MM.1S (cell line): ENCODE measurements around the gene OR2A2.

Experiments
- DNase-seq: peaks from one replicate; pipeline ENCODE4 v3.0.0-alpha.2; 2015
- H2AFZ ChIP-seq: fragments of 300-600 bp; sonication (generic); 2 replicates; pipeline ENCODE4 v1.6.0; 2016; ENCODE audit warnings: antibody characterized with exemption, low read length
- H3F3A ChIP-seq: fragments of 300-600 bp; sonication (generic); 2 replicates; pipeline ENCODE4 v1.6.1; 2016; ENCODE audit warnings: mild to moderate bottlenecking, antibody characterized with exemption, low read length, moderate library complexity, mixed read lengths; ENCODE audit not compliant: insufficient read depth
- H3K27ac ChIP-seq: fragments of 300-600 bp; sonication (generic); 2 replicates; pipeline ENCODE4 v1.5.1; 2016; ENCODE audit warnings: mild to moderate bottlenecking, low read length
- H3K27me3 ChIP-seq: fragments of 300-600 bp; sonication (generic); replicated peaks from 2 replicates; pipeline ENCODE4 v1.6.0; 2016; ENCODE audit warnings: low read length; ENCODE audit not compliant: insufficient read depth
- H3K36me3 ChIP-seq: fragments of 300-600 bp; sonication (generic); replicated peaks from 2 replicates; pipeline ENCODE4 v1.6.1; 2016; ENCODE audit warnings: mild to moderate bottlenecking, low read length, mixed read lengths; ENCODE audit not compliant: insufficient read depth
- H3K4me1 ChIP-seq: fragments of 300-600 bp; sonication (generic); 2 replicates; pipeline ENCODE4 v1.6.1; 2016; ENCODE audit warnings: low read length, mixed read lengths
- H3K4me2 ChIP-seq: fragments of 300-600 bp; sonication (generic); 2 replicates; pipeline ENCODE4 v1.6.0; 2016; ENCODE audit warnings: low read depth, low read length
- H3K4me3 ChIP-seq: fragments of 300-600 bp; sonication (generic); 2 replicates; pipeline ENCODE4 v1.5.1; 2016; ENCODE audit warnings: low read length, mixed read lengths
- H3K79me2 ChIP-seq: fragments of 300-600 bp; sonication (generic); 2 replicates; pipeline ENCODE4 v1.6.1; 2016; ENCODE audit warnings: mixed run types, low read length, mixed read lengths
- H3K9ac ChIP-seq: fragments of 300-600 bp; sonication (generic); 2 replicates; pipeline ENCODE4 v1.6.1; 2016; ENCODE audit warnings: low read length, mixed read lengths
- H3K9me2 ChIP-seq: fragments of 300-600 bp; sonication (generic); replicated peaks from 2 replicates; pipeline ENCODE4 v1.6.1; 2016; ENCODE audit warnings: mild to moderate bottlenecking, low read length, mixed read lengths; ENCODE audit not compliant: insufficient read depth
- H3K9me3 ChIP-seq: fragments of 300-600 bp; sonication (generic); replicated peaks from 2 replicates; pipeline ENCODE4 v1.6.1; 2016; ENCODE audit warnings: mild to moderate bottlenecking, low read length, mixed read lengths; ENCODE audit not compliant: insufficient read depth
- H4K20me1 ChIP-seq: fragments of 300-600 bp; sonication (generic); 2 replicates; pipeline ENCODE4 v1.6.1; 2016; ENCODE audit warnings: mild to moderate bottlenecking, low read length, moderate library complexity, mixed read lengths; ENCODE audit not compliant: insufficient read depth
- EZH2 ChIP-seq: fragments of 300-600 bp; sonication (generic); optimal IDR thresholded peaks from 2 replicates; pipeline ENCODE3; 2017; ENCODE audit warnings: low read depth, mild to moderate bottlenecking, antibody characterized with exemption, low read length, mixed read lengths
- EZH2phosphoT487 ChIP-seq: fragments of 300-600 bp; sonication (generic); IDR thresholded peaks from 2 replicates; pipeline ENCODE4 v1.6.1; 2018; ENCODE audit warnings: antibody characterized with exemption, low read length
- TF ChIP-seq, protein P1 (sequence below): fragments of 300-600 bp; sonication (generic); IDR thresholded peaks from 2 replicates; pipeline ENCODE4 v1.5.1; 2016; ENCODE audit warnings: antibody characterized with exemption, low read length, mixed read lengths

OR2A2 gene

DNA sequence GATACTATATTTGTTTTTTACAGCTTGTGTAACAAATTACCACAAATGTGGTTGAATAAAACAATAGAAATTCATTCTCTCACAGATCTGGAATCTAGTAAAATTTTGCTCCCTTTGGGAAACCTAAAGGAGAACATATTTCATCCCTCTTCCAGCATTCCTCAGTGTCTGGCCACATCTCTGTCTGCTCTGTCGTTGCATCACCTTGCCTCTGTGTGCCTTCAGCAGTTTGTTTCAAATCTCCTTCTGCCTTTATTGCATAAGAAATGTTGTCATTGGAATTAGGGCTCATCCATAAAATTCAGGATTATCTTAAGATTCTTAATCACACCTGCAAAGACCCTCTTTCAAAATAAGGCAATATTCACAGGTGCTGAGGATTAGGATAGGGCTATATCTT lies 28.1 kb downstream of the OR2A2 start:
- Histone ChIP-seq H3K27ac (no peak overlapping the region), H3K4me3 (no peak overlapping the region), H3K9ac (no peak overlapping the region), H4K20me1 (no peaks in the 10 kb centered on the region), H3K79me2 (no peaks in the 10 kb centered on the region), H3K27me3 (no peaks in the 10 kb centered on the region), H3K9me2 (no peaks in the 10 kb centered on the region), H2AFZ (no peak overlapping the region), H3K4me1 (no peaks in the 10 kb centered on the region), H3K36me3 (no peaks in the 10 kb centered on the region), H3F3A (no peaks in the 10 kb centered on the region), H3K4me2 (no peak overlapping the region), H3K9me3 (no peaks in the 10 kb centered on the region)
- TF ChIP-seq EZH2phosphoT487 (no peak), EZH2 (no peak)
- TF ChIP-seq, protein P1, sequence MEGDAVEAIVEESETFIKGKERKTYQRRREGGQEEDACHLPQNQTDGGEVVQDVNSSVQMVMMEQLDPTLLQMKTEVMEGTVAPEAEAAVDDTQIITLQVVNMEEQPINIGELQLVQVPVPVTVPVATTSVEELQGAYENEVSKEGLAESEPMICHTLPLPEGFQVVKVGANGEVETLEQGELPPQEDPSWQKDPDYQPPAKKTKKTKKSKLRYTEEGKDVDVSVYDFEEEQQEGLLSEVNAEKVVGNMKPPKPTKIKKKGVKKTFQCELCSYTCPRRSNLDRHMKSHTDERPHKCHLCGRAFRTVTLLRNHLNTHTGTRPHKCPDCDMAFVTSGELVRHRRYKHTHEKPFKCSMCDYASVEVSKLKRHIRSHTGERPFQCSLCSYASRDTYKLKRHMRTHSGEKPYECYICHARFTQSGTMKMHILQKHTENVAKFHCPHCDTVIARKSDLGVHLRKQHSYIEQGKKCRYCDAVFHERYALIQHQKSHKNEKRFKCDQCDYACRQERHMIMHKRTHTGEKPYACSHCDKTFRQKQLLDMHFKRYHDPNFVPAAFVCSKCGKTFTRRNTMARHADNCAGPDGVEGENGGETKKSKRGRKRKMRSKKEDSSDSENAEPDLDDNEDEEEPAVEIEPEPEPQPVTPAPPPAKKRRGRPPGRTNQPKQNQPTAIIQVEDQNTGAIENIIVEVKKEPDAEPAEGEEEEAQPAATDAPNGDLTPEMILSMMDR = no peak
- DNase-seq = no peak

DNA sequence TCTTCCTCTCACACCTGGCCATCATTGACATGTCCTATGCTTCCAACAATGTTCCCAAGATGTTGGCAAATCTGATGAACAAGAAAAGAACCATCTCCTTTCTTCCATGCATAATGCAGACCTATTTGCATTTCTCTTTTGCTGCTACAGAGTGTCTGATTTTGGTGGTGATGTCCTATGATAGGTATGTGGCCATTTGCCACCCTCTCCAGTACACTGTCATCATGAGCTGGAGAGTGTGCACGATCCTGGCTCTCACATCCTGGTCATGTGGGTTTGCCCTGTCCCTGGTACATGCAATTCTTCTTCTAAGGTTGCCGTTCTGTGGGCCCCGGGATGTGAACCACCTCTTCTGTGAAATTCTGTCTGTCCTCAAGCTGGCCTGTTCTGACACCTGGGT lies 32.8 kb downstream of the OR2A2 start:
- Histone ChIP-seq H3K36me3 (no peaks in the 10 kb centered on the region), H2AFZ (no peak overlapping the region), H3F3A (no peaks in the 10 kb centered on the region), H3K9me2 (no peaks in the 10 kb centered on the region), H3K4me2 (no peak overlapping the region), H4K20me1 (no peaks in the 10 kb centered on the region), H3K9ac (no peak overlapping the region), H3K4me1 (no peaks in the 10 kb centered on the region), H3K9me3 (no peaks in the 10 kb centered on the region), H3K27ac (no peak overlapping the region), H3K4me3 (no peak overlapping the region), H3K27me3 (no peaks in the 10 kb centered on the region), H3K79me2 (no peaks in the 10 kb centered on the region)
- TF ChIP-seq EZH2phosphoT487 = no peak
- TF ChIP-seq, protein P1 = no peak
- DNase-seq = no peak

DNA sequence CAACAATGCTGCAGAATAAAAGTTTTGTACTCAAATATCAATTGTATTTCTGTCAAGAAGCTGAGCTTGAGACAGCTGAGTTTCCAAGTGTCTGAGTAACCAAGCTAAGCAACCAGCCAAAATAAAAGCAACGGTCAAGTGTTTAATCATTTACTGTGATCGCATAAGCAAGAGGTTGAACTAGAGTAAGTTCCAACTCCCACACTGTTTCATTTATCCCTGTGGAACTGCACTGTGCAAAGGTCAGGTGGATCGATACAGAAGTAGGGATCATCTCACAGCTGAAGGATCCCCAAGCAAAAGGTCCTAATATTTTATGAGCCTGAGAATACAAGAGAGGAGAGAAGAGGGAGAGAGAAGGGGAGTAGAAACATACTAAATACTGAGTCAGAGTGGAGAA lies 35.0 kb downstream of the OR2A2 start:
- Histone ChIP-seq H3K4me3 (no peak overlapping the region), H2AFZ (no peak overlapping the region), H3K27ac (no peak overlapping the region), H3K9ac (no peak overlapping the region), H3K79me2 (no peaks in the 10 kb centered on the region), H3K9me3 (no peaks in the 10 kb centered on the region), H4K20me1 (no peaks in the 10 kb centered on the region), H3K36me3 (no peaks in the 10 kb centered on the region), H3K4me1 (no peaks in the 10 kb centered on the region), H3K27me3 (no peaks in the 10 kb centered on the region), H3F3A (no peaks in the 10 kb centered on the region), H3K4me2 (no peak overlapping the region), H3K9me2 (no peaks in the 10 kb centered on the region)
- DNase-seq = no peak
- TF ChIP-seq, protein P1 = no peak
- no peak for TF ChIP-seq EZH2phosphoT487
- no peak for TF ChIP-seq EZH2
